GM18519 (cell line): Measurements from ENCODE around the gene GJD4.

ENCODE experiments used
- ATAC-seq: cut with Tn5 transposase; IDR thresholded peaks from one replicate; pipeline ENCODE4 v1.9.1; 2021; ENCODE audit warnings: mild to moderate bottlenecking, moderate library complexity; ENCODE audit not compliant: unreplicated experiment, low FRiP score

The GJD4 gene

GRCh38 chr10:35613597-35614226 is 8.6 kb downstream of the GJD4 start:
- no peak for ATAC-seq

GRCh38 chr10:35614312-35614711 is 9.2 kb downstream of the GJD4 start:
- no peak for ATAC-seq

- ATAC-seq, result no peak
Measured at GRCh38 chr10:35626971-35627507, 21.9 kb downstream of the GJD4 start.

GRCh38 chr10:35631404-35631803 is 26.3 kb downstream of the GJD4 start:
- ATAC-seq, result no peak

- no peak for ATAC-seq
Measured at GRCh38 chr10:35632027-35632426, 26.9 kb downstream of the GJD4 start.

- no peak for ATAC-seq
Measured at GRCh38 chr10:35633006-35633980, 28.2 kb downstream of the GJD4 start.

GRCh38 chr10:35635576-35635975 is 30.4 kb downstream of the GJD4 start:
- peak; percentile 85 for ATAC-seq

GRCh38 chr10:35636956-35637355 is 31.8 kb downstream of the GJD4 start:
- no peak for ATAC-seq

- no peak for ATAC-seq
Measured at GRCh38 chr10:35637462-35637861, 32.3 kb downstream of the GJD4 start.

GRCh38 chr10:35638101-35638500 is 33.0 kb downstream of the GJD4 start:
- no peak for ATAC-seq

GRCh38 chr10:35639021-35639727 is 34.0 kb downstream of the GJD4 start:
- ATAC-seq, result no peak

GRCh38 chr10:35639728-35640401 is 34.7 kb downstream of the GJD4 start:
- no peak for ATAC-seq

- ATAC-seq, result peak; percentile 10
Measured at GRCh38 chr10:35640474-35640873, 35.3 kb downstream of the GJD4 start.

GRCh38 chr10:35640951-35641675 is 36.0 kb downstream of the GJD4 start:
- ATAC-seq, result peak; percentile 33

GRCh38 chr10:35641676-35642034 is 36.5 kb downstream of the GJD4 start:
- ATAC-seq, result peak; percentile 10

- peak; percentile 83 for ATAC-seq
Measured at GRCh38 chr10:35642035-35642792, 37.1 kb downstream of the GJD4 start, which contains the start of gene FZD8. Gene FZD8, minus strand, starts transcription at chr10:35642296. Its CDS starts 867 bp downstream, at chr10:35641429.

GRCh38 chr10:35642793-35643114 is 37.6 kb downstream of the GJD4 start:
- no peak for ATAC-seq

- no peak for ATAC-seq
Measured at GRCh38 chr10:35643151-35644049, 38.3 kb downstream of the GJD4 start.
